Endothelial cell of hepatic sinusoid (primary cell): ENCODE measurements around the gene EFCAB6.

Source experiments
- in situ Hi-C: cut with HindIII; loops from 2 replicates; pipeline ENCODE4 v1.10.0; 2017; ENCODE audit warnings: low sequenced_read_pairs

The EFCAB6 gene

GRCh38 chr22:43555561-43556515 lies 256.3 kb downstream of the EFCAB6 start:
- in situ Hi-C loops = no loop called here

- in situ Hi-C loops = no loop called here
Observed at GRCh38 chr22:43554694-43555365, 257.3 kb downstream of the EFCAB6 start.

- in situ Hi-C loops = no loop called here
Observed at GRCh38 chr22:43554259-43554636, 257.9 kb downstream of the EFCAB6 start.

- in situ Hi-C loops = no loop called here
Observed at GRCh38 chr22:43553451-43554258, 258.4 kb downstream of the EFCAB6 start.

- in situ Hi-C loops = no loop called here
Observed at GRCh38 chr22:43550672-43551071, 261.4 kb downstream of the EFCAB6 start.

- in situ Hi-C loops = no loop called here
Observed at GRCh38 chr22:43550024-43550620, 262.0 kb downstream of the EFCAB6 start.

GRCh38 chr22:43546186-43546585 lies 265.9 kb downstream of the EFCAB6 start:
- in situ Hi-C loops = loop anchor here (10.0 kb wide), 1 partner anchor 169 kb away; no protein-coding TSS in a partner anchor

- in situ Hi-C loops = loop anchor here (5.0 to 10.0 kb wide), 3 partner anchors 83 to 171 kb away; no protein-coding TSS in a partner anchor
Observed at GRCh38 chr22:43544289-43544673, 267.8 kb downstream of the EFCAB6 start.

GRCh38 chr22:43543522-43544288 lies 268.4 kb downstream of the EFCAB6 start:
- in situ Hi-C loops = loop anchor here (5.0 to 10.0 kb wide), 3 partner anchors 84 to 171 kb away; no protein-coding TSS in a partner anchor

- in situ Hi-C loops = loop anchor here (5.0 to 10.0 kb wide), 3 partner anchors 84 to 172 kb away; no protein-coding TSS in a partner anchor
Observed at GRCh38 chr22:43542681-43543521, 269.2 kb downstream of the EFCAB6 start.

GRCh38 chr22:43541462-43542407 lies 270.4 kb downstream of the EFCAB6 start:
- in situ Hi-C loops = loop anchor here (5.0 to 10.0 kb wide), 3 partner anchors 86 to 173 kb away; no protein-coding TSS in a partner anchor

- in situ Hi-C loops = loop anchor here (5.0 to 10.0 kb wide), 3 partner anchors 86 to 174 kb away; no protein-coding TSS in a partner anchor
Observed at GRCh38 chr22:43541022-43541421, 271.1 kb downstream of the EFCAB6 start.

GRCh38 chr22:43540529-43540923 lies 271.6 kb downstream of the EFCAB6 start:
- in situ Hi-C loops = loop anchor here (5.0 to 10.0 kb wide), 3 partner anchors 87 to 174 kb away; no protein-coding TSS in a partner anchor

- in situ Hi-C loops = loop anchor here (5.0 to 10.0 kb wide), 3 partner anchors 87 to 175 kb away; no protein-coding TSS in a partner anchor
Observed at GRCh38 chr22:43539572-43540528, 272.3 kb downstream of the EFCAB6 start.

GRCh38 chr22:43537019-43537585 lies 275.0 kb downstream of the EFCAB6 start:
- in situ Hi-C loops = no loop called here

- in situ Hi-C loops = no loop called here
Observed at GRCh38 chr22:43535741-43536140, 276.4 kb downstream of the EFCAB6 start.
